Measurements from ENCODE around the gene RPS19.

DNA sequence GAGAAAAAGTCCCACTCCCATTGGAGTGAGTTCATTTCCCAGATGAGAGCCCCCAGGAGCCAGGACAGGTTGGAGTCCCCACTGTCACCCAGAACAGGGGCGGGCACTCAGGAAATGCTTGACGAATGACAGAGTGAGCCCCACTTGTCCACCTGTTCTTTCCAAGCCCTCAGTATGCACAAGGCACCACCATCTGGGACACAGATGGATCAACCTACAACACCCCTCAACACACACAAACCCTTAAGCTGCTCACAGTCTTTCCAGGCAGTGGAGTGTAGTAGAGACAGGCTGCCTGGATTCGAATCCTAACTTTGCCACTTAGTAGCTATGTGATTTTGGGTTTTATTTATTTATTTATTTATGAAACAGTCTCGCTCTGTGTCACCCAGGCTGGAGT, 30.9 kb downstream of the RPS19 start:
- TF ChIP-seq POLR2AphosphoS5 (IDR thresholded peaks at IDR 0.05; ENCODE audit: low read depth, low read length) = 0 out of 2 replicates have a peak, but pooled peaks have one; percentile 35
- peak; percentile 29; the same call in 1 of the 2 replicates for TF ChIP-seq POLR2A (IDR thresholded peaks at IDR 0.05; ENCODE audit: low read depth, low read length)

Measured in GM12892 (cell line).